Left forelimb (tissue), 1 donor: ENCODE data around the gene SCUBE1.

ENCODE experiments used
- DNase-seq: peaks from one replicate; pipeline ENCODE4 v3.0.0-alpha.2; 2018; ENCODE audit warnings: low spot score

SCUBE1 gene

GRCh38 chr22:43173976-43174720, 169.0 kb downstream of the SCUBE1 start:
- no peak for DNase-seq

GRCh38 chr22:43173566-43173965, 169.6 kb downstream of the SCUBE1 start:
- no peak for DNase-seq

GRCh38 chr22:43172191-43172590, 171.0 kb downstream of the SCUBE1 start:
- no peak for DNase-seq

GRCh38 chr22:43171607-43172006, 171.6 kb downstream of the SCUBE1 start:
- no peak for DNase-seq

GRCh38 chr22:43171019-43171491, 172.1 kb downstream of the SCUBE1 start:
- no peak for DNase-seq

GRCh38 chr22:43170131-43170480, 173.1 kb downstream of the SCUBE1 start:
- no peak for DNase-seq

GRCh38 chr22:43169310-43170130, 173.7 kb downstream of the SCUBE1 start:
- DNase-seq: no peak

- no peak for DNase-seq
These were observed 174.5 kb downstream of the SCUBE1 start for GRCh38 chr22:43168471-43169309.

- DNase-seq: no peak
These were observed 176.1 kb downstream of the SCUBE1 start for GRCh38 chr22:43167001-43167589.

- no peak for DNase-seq
These were observed 176.8 kb downstream of the SCUBE1 start for GRCh38 chr22:43166132-43166930.

- no peak for DNase-seq
These were observed 178.5 kb downstream of the SCUBE1 start for GRCh38 chr22:43164636-43165035.

- no peak for DNase-seq
These were observed 179.9 kb downstream of the SCUBE1 start for GRCh38 chr22:43163241-43163795.

GRCh38 chr22:43162412-43163150, 180.6 kb downstream of the SCUBE1 start:
- no peak for DNase-seq

GRCh38 chr22:43160497-43161126, 182.6 kb downstream of the SCUBE1 start:
- DNase-seq: no peak

GRCh38 chr22:43159484-43160178, 183.5 kb downstream of the SCUBE1 start:
- no peak for DNase-seq

GRCh38 chr22:43158778-43159483, 184.2 kb downstream of the SCUBE1 start:
- no peak for DNase-seq

- no peak for DNase-seq
These were observed 185.2 kb downstream of the SCUBE1 start for GRCh38 chr22:43157874-43158546.

GRCh38 chr22:43156413-43156812, 186.8 kb downstream of the SCUBE1 start:
- no peak for DNase-seq
